ENCODE data around the gene RASGRF1. TPM values are rescaled to one million over a fixed set of nuclear protein-coding genes. Genes with fewer than 3 reads are reported as not detected.
"Not testable (repeated sequence)": the region's sequence is repeated elsewhere in the genome, so short reads cannot be mapped to it uniquely, and the experiment has no call there.

The RASGRF1 gene
- total RNA-seq, 1 donor from 2014 or later = 0.31 TPM

GRCh38 chr15:79008659-79009058, 81.9 kb downstream of the RASGRF1 start:
- no peak for DNase-seq

GRCh38 chr15:79007066-79007465, 83.5 kb downstream of the RASGRF1 start:
- peak; percentile 41 for DNase-seq

- DNase-seq = no peak
Observed at GRCh38 chr15:79006071-79006470, 84.5 kb downstream of the RASGRF1 start.

GRCh38 chr15:79004336-79004735, 86.2 kb downstream of the RASGRF1 start:
- no peak for DNase-seq

- DNase-seq = no peak
Observed at GRCh38 chr15:79003896-79004295, 86.7 kb downstream of the RASGRF1 start.

- no peak for DNase-seq
Observed at GRCh38 chr15:79003301-79003700, 87.3 kb downstream of the RASGRF1 start.

- no peak for DNase-seq
Observed at GRCh38 chr15:79002581-79002980, 88.0 kb downstream of the RASGRF1 start.

- DNase-seq = no peak
Observed at GRCh38 chr15:78999636-79000035, 90.9 kb downstream of the RASGRF1 start.

- no peak for DNase-seq
Observed at GRCh38 chr15:78998526-78998925, 92.1 kb downstream of the RASGRF1 start.

- DNase-seq = no peak
Observed at GRCh38 chr15:78997981-78998499, 92.5 kb downstream of the RASGRF1 start.

- DNase-seq = no peak
Observed at GRCh38 chr15:78996894-78997275, 93.7 kb downstream of the RASGRF1 start.

- no peak for DNase-seq
Observed at GRCh38 chr15:78995921-78996893, 94.4 kb downstream of the RASGRF1 start.

GRCh38 chr15:78995161-78995560, 95.4 kb downstream of the RASGRF1 start:
- DNase-seq = not testable (repeated sequence)

- peak; percentile 19 for DNase-seq
Observed at GRCh38 chr15:78993931-78994530, 96.5 kb downstream of the RASGRF1 start.

- DNase-seq = no peak
Observed at GRCh38 chr15:78993257-78993930, 97.2 kb downstream of the RASGRF1 start.

- DNase-seq = no peak
Observed at GRCh38 chr15:78992416-78993256, 97.9 kb downstream of the RASGRF1 start.

- no peak for DNase-seq
Observed at GRCh38 chr15:78991879-78992278, 98.7 kb downstream of the RASGRF1 start.

- DNase-seq = no peak
Observed at GRCh38 chr15:78991476-78991875, 99.1 kb downstream of the RASGRF1 start.

GRCh38 chr15:78990278-78990677, 100.3 kb downstream of the RASGRF1 start:
- no peak for DNase-seq

GRCh38 chr15:78989701-78990240, 100.8 kb downstream of the RASGRF1 start:
- no peak for DNase-seq

GRCh38 chr15:78988361-78988911, 102.1 kb downstream of the RASGRF1 start:
- DNase-seq = peak; percentile 35
